Measurements from ENCODE around the gene KCNAB2. TPM values are rescaled to one million over a fixed set of nuclear protein-coding genes. Genes with fewer than 3 reads are reported as not detected.

Gene KCNAB2
- total RNA-seq, 4 donors from 2014 or later = 10.9 to 12.6 (median 11.7) TPM

DNA sequence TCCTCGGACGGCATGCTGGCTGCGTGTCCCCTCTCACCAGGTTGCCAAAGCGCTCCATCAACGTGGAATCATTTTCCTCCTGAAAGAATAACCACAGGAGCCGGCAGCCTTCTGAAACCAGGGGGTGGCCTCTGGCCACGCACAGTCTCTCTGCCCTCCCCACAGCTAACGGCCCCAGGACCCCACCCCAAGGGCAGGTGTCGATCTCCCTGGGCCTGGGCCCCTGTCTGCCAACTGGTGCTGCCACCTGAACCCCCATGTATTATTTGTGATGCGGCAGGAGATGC lies 46.1 kb downstream of the KCNAB2 start:
- ATAC-seq = no peak
- Histone ChIP-seq H3K4me3 (no peak overlapping the region), H3K9me3 (no peaks in the 10 kb centered on the region), H3K27me3 (no peaks in the 10 kb centered on the region), H3K36me3 (peaks cover 0 to 14% of the 10 kb centered on the region in 2 donors), H3K4me1 (no peaks in the 10 kb centered on the region), H3K27ac (no peak overlapping the region)
- no peak for TF ChIP-seq EP300 (IDR thresholded peaks at IDR 0.05)
- no peak for TF ChIP-seq POLR2A (IDR thresholded peaks at IDR 0.05)
- TF ChIP-seq, protein P1, sequence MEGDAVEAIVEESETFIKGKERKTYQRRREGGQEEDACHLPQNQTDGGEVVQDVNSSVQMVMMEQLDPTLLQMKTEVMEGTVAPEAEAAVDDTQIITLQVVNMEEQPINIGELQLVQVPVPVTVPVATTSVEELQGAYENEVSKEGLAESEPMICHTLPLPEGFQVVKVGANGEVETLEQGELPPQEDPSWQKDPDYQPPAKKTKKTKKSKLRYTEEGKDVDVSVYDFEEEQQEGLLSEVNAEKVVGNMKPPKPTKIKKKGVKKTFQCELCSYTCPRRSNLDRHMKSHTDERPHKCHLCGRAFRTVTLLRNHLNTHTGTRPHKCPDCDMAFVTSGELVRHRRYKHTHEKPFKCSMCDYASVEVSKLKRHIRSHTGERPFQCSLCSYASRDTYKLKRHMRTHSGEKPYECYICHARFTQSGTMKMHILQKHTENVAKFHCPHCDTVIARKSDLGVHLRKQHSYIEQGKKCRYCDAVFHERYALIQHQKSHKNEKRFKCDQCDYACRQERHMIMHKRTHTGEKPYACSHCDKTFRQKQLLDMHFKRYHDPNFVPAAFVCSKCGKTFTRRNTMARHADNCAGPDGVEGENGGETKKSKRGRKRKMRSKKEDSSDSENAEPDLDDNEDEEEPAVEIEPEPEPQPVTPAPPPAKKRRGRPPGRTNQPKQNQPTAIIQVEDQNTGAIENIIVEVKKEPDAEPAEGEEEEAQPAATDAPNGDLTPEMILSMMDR (IDR thresholded peaks at IDR 0.05) = no peak
- TF ChIP-seq POLR2AphosphoS5 (IDR thresholded peaks at IDR 0.05) = no peak
- 70 to 80% methylated on average over 2 of the region's 10 CpGs for WGBS, 2 donors (ENCODE audit: low coverage in 1 of 2)

DNA sequence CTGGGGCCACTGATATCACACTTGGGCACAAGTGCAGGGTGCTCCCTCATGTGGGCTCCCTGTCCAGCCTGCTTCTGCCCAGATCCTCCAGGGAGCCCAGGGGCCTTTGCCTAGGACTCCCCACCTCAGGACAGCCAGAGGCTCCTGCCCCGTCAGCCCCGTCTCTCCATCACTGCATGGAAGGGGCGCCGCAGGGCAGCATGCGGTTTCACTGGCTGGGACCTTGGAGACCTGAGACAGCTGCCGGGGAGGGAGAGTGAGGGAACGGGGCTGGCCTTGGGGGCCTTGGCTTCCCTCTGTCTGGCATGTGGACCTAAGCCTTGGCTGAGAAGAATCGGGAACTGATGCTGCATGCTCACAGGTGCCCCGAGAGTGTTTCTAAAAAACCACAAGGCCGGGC lies 46.5 kb downstream of the KCNAB2 start:
- ATAC-seq = no peak
- no peak overlapping the region for H3K27ac ChIP-seq
- no peaks in the 10 kb centered on the region for H3K27me3 ChIP-seq
- no peak overlapping the region for H3K4me3 ChIP-seq
- TF ChIP-seq, protein P1 (IDR thresholded peaks at IDR 0.05) = no peak
- TF ChIP-seq POLR2AphosphoS5 (IDR thresholded peaks at IDR 0.05) (no peak), POLR2A (IDR thresholded peaks at IDR 0.05) (no peak), EP300 (IDR thresholded peaks at IDR 0.05) (no peak)
- H3K4me1 ChIP-seq = no peaks in the 10 kb centered on the region
- H3K36me3 ChIP-seq = peaks cover 0 to 14% of the 10 kb centered on the region in 2 donors
- 83% methylated on average over 1 of the region's 10 CpGs; no CpG with 5 or more reads in 1 of the 2 donors for whole genome bisulfite sequencing, 2 donors (ENCODE audit: low coverage in 1 of 2)
- H3K9me3 ChIP-seq = no peaks in the 10 kb centered on the region

DNA sequence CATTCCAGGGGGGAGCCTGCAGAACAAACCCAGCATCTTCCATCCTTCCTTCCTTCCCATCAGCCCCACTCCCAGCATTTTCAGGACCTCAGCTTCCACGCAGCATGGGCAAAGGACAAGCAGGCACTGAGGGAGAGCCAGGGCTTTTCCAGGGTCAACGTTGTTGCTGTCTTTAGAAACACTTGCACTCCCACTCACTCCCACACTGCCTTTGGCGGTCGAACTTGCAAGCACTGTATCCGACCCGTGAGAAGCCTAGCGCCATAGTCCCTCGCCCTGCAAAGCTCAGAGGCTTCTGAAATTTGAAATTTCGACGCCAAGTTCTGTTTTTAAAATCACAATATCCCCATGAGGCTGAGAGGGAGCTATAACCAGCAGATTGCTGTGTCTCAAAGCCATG lies 47.4 kb downstream of the KCNAB2 start:
- TF ChIP-seq POLR2A (IDR thresholded peaks at IDR 0.05) (no peak), EP300 (IDR thresholded peaks at IDR 0.05) (no peak), POLR2AphosphoS5 (IDR thresholded peaks at IDR 0.05) (no peak)
- TF ChIP-seq, protein P1 (IDR thresholded peaks at IDR 0.05) = no peak
- 76 to 79% methylated on average over 6 to 10 of the region's 10 CpGs for WGBS, 2 donors (ENCODE audit: low coverage in 1 of 2)

DNA sequence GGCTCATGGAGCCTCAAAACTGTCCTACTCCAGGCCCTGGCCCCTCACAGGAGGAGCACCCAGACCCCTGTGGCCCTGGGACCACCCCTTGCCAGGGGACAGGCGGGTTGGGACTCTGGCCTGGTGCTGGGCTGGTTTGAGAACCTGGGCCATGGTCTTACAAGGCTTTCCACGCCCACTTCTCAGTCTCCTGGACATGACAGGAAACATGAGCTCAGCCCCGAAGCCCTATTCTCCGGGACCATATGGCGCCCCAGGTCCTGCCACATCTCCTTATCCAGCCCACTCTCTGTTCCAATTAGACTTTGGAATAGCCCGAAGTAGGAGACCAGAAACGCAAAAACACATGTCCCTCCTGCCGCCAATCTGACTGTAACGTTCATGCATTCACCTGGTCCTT lies 47.9 kb downstream of the KCNAB2 start:
- no peaks in the 10 kb centered on the region for H3K9me3 ChIP-seq
- TF ChIP-seq POLR2A (IDR thresholded peaks at IDR 0.05) (no peak), EP300 (IDR thresholded peaks at IDR 0.05) (no peak), POLR2AphosphoS5 (IDR thresholded peaks at IDR 0.05) (no peak)
- TF ChIP-seq, protein P1 (IDR thresholded peaks at IDR 0.05) = no peak
- H3K27me3 ChIP-seq = no peaks in the 10 kb centered on the region
- WGBS, 2 donors (ENCODE audit: low coverage in 1 of 2) = 94 to 100% methylated on average over 1 to 4 of the region's 9 CpGs
- no peak overlapping the region for H3K27ac ChIP-seq
- H3K4me1 ChIP-seq = no peaks in the 10 kb centered on the region
- H3K4me3 ChIP-seq = no peak overlapping the region
- H3K36me3 ChIP-seq = peaks cover 0 to 14% of the 10 kb centered on the region in 2 donors
- no peak for ATAC-seq

More for the DNA sequence above, 47.4 kb downstream of the KCNAB2 start:
- Histone ChIP-seq H3K36me3 (peaks cover 0 to 14% of the 10 kb centered on the region in 2 donors), H3K9me3 (no peaks in the 10 kb centered on the region), H3K4me1 (no peaks in the 10 kb centered on the region), H3K4me3 (no peak overlapping the region), H3K27ac (no peak overlapping the region), H3K27me3 (no peaks in the 10 kb centered on the region)
- no peak for ATAC-seq

DNA sequence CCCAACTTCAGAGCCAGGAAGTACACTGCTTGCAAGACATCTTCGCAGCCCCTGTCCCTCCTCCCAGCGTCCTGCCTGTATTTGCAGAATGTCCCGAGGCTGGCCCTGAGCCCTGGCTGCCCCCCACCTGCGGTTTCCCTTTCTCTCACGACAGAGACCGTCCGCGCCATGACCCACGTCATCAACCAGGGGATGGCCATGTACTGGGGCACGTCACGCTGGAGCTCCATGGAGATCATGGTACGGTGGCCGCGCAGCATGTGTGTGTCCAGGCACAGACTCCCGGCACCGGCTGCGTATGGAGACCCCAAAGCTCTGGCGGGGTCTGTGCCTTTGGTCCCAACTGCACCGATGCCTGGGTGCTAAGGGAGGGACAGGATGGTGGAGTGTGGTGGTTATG lies 48.6 kb downstream of the KCNAB2 start:
- Histone ChIP-seq H3K4me1 (no peaks in the 10 kb centered on the region), H3K27me3 (no peaks in the 10 kb centered on the region), H3K9me3 (no peaks in the 10 kb centered on the region), H3K4me3 (no peak overlapping the region), H3K27ac (no peak overlapping the region), H3K36me3 (peaks cover 0 to 10% of the 10 kb centered on the region in 2 donors)
- 71 to 84% methylated on average over 3 to 5 of the region's 19 CpGs for WGBS, 2 donors (ENCODE audit: low coverage in 1 of 2)
- ATAC-seq = no peak
- no peak for TF ChIP-seq EP300 (IDR thresholded peaks at IDR 0.05)
- TF ChIP-seq, protein P1 (IDR thresholded peaks at IDR 0.05) = no peak
- TF ChIP-seq POLR2AphosphoS5 (IDR thresholded peaks at IDR 0.05) = no peak
- no peak for TF ChIP-seq POLR2A (IDR thresholded peaks at IDR 0.05)
